A673 (cell line): ENCODE measurements around the gene PRL.

Experiments used
- EZH2 ChIP-seq: fragments of 200-600 bp; sonication (generic); IDR thresholded peaks from 2 replicates; pipeline ENCODE4 v1.6.1; 2017; ENCODE audit warnings: borderline replicate concordance, low read depth, mild to moderate bottlenecking, mixed read lengths, antibody characterized with exemption, low read length; ENCODE audit not compliant: poor library complexity, severe bottlenecking
- TF ChIP-seq, protein P1 (sequence below): fragments of 300-800, 200-600 bp; sonication (generic); conservative IDR thresholded peaks from 2 replicates; pipeline ENCODE4 v1.5.1; 2017; ENCODE audit warnings: low read depth, mild to moderate bottlenecking, antibody characterized with exemption, low read length, moderate library complexity, mixed read lengths

DNA sequence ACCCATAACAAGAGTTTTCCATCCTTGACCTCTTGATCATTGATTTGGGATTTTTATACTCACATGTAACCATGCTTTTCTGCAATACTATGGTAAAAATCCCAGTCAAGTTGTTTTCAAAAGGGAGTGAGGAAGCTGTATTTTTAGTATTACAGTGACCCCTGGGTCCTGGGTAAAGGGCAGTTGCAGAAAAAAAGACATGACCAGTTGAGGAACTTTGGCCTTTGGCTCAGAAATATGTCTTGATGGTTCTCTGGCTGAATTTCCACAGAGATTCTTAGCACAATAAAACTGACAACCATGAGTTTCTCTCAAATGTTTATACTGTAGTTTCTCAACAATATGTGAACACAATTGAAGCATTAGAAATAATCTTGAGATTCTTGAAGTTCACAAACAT lies 28.6 kb upstream of the PRL start:
- TF ChIP-seq, protein P1, sequence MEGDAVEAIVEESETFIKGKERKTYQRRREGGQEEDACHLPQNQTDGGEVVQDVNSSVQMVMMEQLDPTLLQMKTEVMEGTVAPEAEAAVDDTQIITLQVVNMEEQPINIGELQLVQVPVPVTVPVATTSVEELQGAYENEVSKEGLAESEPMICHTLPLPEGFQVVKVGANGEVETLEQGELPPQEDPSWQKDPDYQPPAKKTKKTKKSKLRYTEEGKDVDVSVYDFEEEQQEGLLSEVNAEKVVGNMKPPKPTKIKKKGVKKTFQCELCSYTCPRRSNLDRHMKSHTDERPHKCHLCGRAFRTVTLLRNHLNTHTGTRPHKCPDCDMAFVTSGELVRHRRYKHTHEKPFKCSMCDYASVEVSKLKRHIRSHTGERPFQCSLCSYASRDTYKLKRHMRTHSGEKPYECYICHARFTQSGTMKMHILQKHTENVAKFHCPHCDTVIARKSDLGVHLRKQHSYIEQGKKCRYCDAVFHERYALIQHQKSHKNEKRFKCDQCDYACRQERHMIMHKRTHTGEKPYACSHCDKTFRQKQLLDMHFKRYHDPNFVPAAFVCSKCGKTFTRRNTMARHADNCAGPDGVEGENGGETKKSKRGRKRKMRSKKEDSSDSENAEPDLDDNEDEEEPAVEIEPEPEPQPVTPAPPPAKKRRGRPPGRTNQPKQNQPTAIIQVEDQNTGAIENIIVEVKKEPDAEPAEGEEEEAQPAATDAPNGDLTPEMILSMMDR, result no peak
- TF ChIP-seq EZH2, result no peak
